ENCODE measurements around the gene HNRNPC. TPM values are rescaled to one million over a fixed set of nuclear protein-coding genes. Genes with fewer than 3 reads are reported as not detected.

Gene HNRNPC
- total RNA-seq (2013; cell fraction: nucleolus; rRNA removed): 614 and 625 TPM in 2 replicates
- total RNA-seq (2014; rRNA removed) (911 and 918 TPM in 2 replicates), total RNA-seq (2014; rRNA removed; fragmentation: Illumina TruSeq; extraction: Trizol) (1,200 and 1,219 TPM in 2 replicates), total RNA-seq (2021) (766 and 773 TPM in 2 replicates), polyA plus RNA-seq (2011; rRNA removed) (1,305 and 1,562 TPM in 2 replicates), polyA plus RNA-seq (2014; fragmentation: Illumina TruSeq; extraction: Trizol) (1,492 and 1,839 TPM in 2 replicates), polyA plus RNA-seq (2014; fragmentation: Nextera tagmentation; extraction: Ambion mirVana) (1,000 to 10,000 TPM in 1 of 2 experiments, 100 to 1,000 TPM in 1; 679 to 1,422 TPM), polyA plus RNA-seq (2014; rRNA removed) (866 and 889 TPM in 2 replicates), polyA plus RNA-seq (2016; fragmentation: Nextera tagmentation; extraction: Ambion mirVana) (1,000 to 10,000 TPM; 1,325 to 1,341 TPM), polyA minus RNA-seq (2011; rRNA and poly(A)+ RNA removed) (736 and 779 TPM in 2 replicates), Bru-seq, nascent RNA (percentile 99 among the genes with signal in this experiment), BruChase-seq, experiment 1, labeled RNA remaining after a 6-hour chase (percentile 100 among the genes with signal in this experiment), BruChase-seq, experiment 2, labeled RNA remaining after a 2-hour chase (percentile 99 among the genes with signal in this experiment)
- polyA plus RNA-seq (2011; ENCODE audit: low read depth): 683 TPM
- 561 and 849 TPM in 2 replicates for polyA plus RNA-seq (2011; cell fraction: cytosol; rRNA removed)
- 413 and 577 TPM in 2 replicates for polyA plus RNA-seq (2011; cell fraction: nucleus; rRNA removed)
- polyA plus RNA-seq (2012): 661 and 837 TPM in 2 replicates
- polyA minus RNA-seq (2011; cell fraction: cytosol; rRNA and poly(A)+ RNA removed): 204 and 236 TPM in 2 replicates
- 243 and 440 TPM in 2 replicates for polyA minus RNA-seq (2011; cell fraction: nucleus; rRNA and poly(A)+ RNA removed)
- long read RNA-seq, experiment 1, full-length matches to known transcripts: 256 of 462 reads
- long read RNA-seq, experiment 1, partial matches to known transcripts: 34 of 462 reads
- long read RNA-seq, experiment 1, other reads (novel, unspliced or antisense): 172 of 462 reads
- long read RNA-seq, experiment 2, full-length matches to known transcripts: 1,442 of 2,228 reads
- long read RNA-seq, experiment 2, partial matches to known transcripts: 151 of 2,228 reads
- long read RNA-seq, experiment 2, other reads (novel, unspliced or antisense): 635 of 2,228 reads

- CTCF ChIA-PET: interaction anchor here (0.7 kb wide), 1 partner anchor 33 kb away, joined by 3 read pairs; no protein-coding TSS in a partner anchor
- Histone ChIP-seq H2AFZ (ENCODE audit: control insufficient read depth, low read depth, low read length) (peak within 1 kb of the TSS; percentile 87), H3K4me2 (ENCODE audit: control insufficient read depth, insufficient read depth) (peak within 1 kb of the TSS; percentile 77), H3K9me3 (replicated peaks; ENCODE audit: control insufficient read depth, insufficient read depth, low read length) (no peaks in the 10 kb centered on the region), H4K20me1 (ENCODE audit: control insufficient read depth, insufficient read depth) (peaks cover 5% of the 10 kb centered on the region), H3K27ac (ENCODE audit: control insufficient read depth, insufficient read depth) (peak within 1 kb of the TSS; percentile 100), H3K79me2 (ENCODE audit: control insufficient read depth, insufficient read depth, low read length) (peaks cover 48% of the 10 kb centered on the region), H3K9ac (ENCODE audit: control insufficient read depth, insufficient read depth, low read length) (peak within 1 kb of the TSS; percentile 100), H3K4me1 (ENCODE audit: control insufficient read depth, insufficient read depth, low read length) (peaks cover 13% of the 10 kb centered on the region), H3K27me3 (replicated peaks in 1 of 2; ENCODE audit: control insufficient read depth in 2 of 2, insufficient read depth in 2 of 2, low read length in 1 of 2) (no peaks in the 10 kb centered on the region), H3K36me3 (ENCODE audit: control insufficient read depth in 2 of 2, insufficient read depth in 2 of 2, low read length in 1 of 2) (peaks cover 0 to 12% of the 10 kb centered on the region in 2 experiments; a peak in 2 of 4 replicates), H3K4me3 (peak within 1 kb of the TSS; percentile 98)
- intact Hi-C loops (cut with micrococcal nuclease; ENCODE audit: unreplicated experiment): loop anchor here (10.0 kb wide), 1 partner anchor 115 kb away; the partner anchor contains the start of gene SUPT16H
- DNase-seq (ENCODE audit: low read depth, low spot score) (peak; percentile 100), ATAC-seq (peak; percentile 91), FAIRE-seq (peak; percentile 93)
- POLR2A ChIA-PET: interaction anchor here (0.6 to 1.1 kb wide), 7 partner anchors 38 to 116 kb away, joined by 3 to 9 read pairs (median 6); no protein-coding TSS in a partner anchor
- SMC1A ChIA-PET (ENCODE audit: uncharacterized antibody, unreplicated experiment): interaction anchor here (0.6 to 1.1 kb wide), 2 partner anchors 9 to 207 kb away, joined by 3 read pairs; partner anchors contain the start of gene RAB2B
- in situ Hi-C loops (cut with MboI): no loop called here
- no TSS peak for BruUV-seq (replicated peaks)
- 8% methylated on average over 49 of the region's 49 CpGs for WGBS (ENCODE audit: insufficient coverage, insufficient replicate concordance, low lambda C conversion rate, missing lambda C conversion rate)
- RAD21 ChIA-PET (ENCODE audit: unreplicated experiment): interaction anchor here (0.8 kb wide), 1 partner anchor 9 kb away, joined by 3 read pairs; no protein-coding TSS in a partner anchor
- TF ChIP-seq NR2F1 (conservative IDR thresholded peaks at IDR 0.05) (no peak), FOXK2 (IDR thresholded peaks at IDR 0.05) (peak; percentile 72), ELK1 (IDR thresholded peaks at IDR 0.05; ENCODE audit: low read depth, low read length) (0 out of 2 replicates have a peak, but pooled peaks have one; percentile 34), ASH2L (IDR thresholded peaks at IDR 0.05; ENCODE audit: borderline replicate concordance, low read depth) (no peak), ATF7 (IDR thresholded peaks at IDR 0.05; ENCODE audit: low read depth) (peak; percentile 40), NBN (IDR thresholded peaks at IDR 0.05) (peak; percentile 74), PAX8 (IDR thresholded peaks at IDR 0.05) (peak; percentile 97), NKRF (conservative IDR thresholded peaks at IDR 0.05) (peak; percentile 59; the same call in 1 of the 2 replicates), EGR1 (IDR thresholded peaks at IDR 0.05; ENCODE audit: borderline replicate concordance in 1 of 2, low read depth in 2 of 2, low read length in 2 of 2) (peak in 1 of 2 experiments; percentile 92; a peak in 2 of 3 replicates), ZNF274 (IDR thresholded peaks at IDR 0.05; ENCODE audit: insufficient read depth, insufficient read length) (no peak), CREM (IDR thresholded peaks at IDR 0.05; ENCODE audit: low read depth) (peak; percentile 68), ZNF207 (IDR thresholded peaks at IDR 0.05; ENCODE audit: borderline replicate concordance) (no peak; the same call in none of the 2 replicates), NFYB (IDR thresholded peaks at IDR 0.05; ENCODE audit: insufficient read depth, low read depth, low read length) (peak; percentile 99), ETV6 (conservative IDR thresholded peaks at IDR 0.05 in 1 of 2, IDR thresholded peaks at IDR 0.05 in 1 of 2; ENCODE audit: borderline replicate concordance in 1 of 2, low read depth in 1 of 2) (no peak), JUNB (IDR thresholded peaks at IDR 0.05) (no peak)
These were observed at the start of gene HNRNPC for GRCh38 chr14:21269252-21270046. Gene HNRNPC, minus strand, starts transcription at chr14:21269442. Its CDS starts 35,249 bp downstream, at chr14:21234193.

All from GM12878 (cell line).